ENCODE data around the gene R3HDM1. TPM values are rescaled to one million over a fixed set of nuclear protein-coding genes. Genes with fewer than 3 reads are reported as not detected.

Gene R3HDM1
- total RNA-seq, 4 donors from 2014 or later, result 24.0 to 40.4 (median 30.4) TPM

- intact Hi-C loops (cut with DNase I), result no loop called here
- H3K4me3 ChIP-seq (replicated peaks in 1 of 3), result no peak overlapping the region
- no peaks in the 10 kb centered on the region for H3K36me3 ChIP-seq
- DNase-seq, result no peak
- no peaks in the 10 kb centered on the region for H3K9me3 ChIP-seq
- no peak for TF ChIP-seq POLR2A (IDR thresholded peaks at IDR 0.05)
- TF ChIP-seq CTCF (IDR thresholded peaks at IDR 0.05), result no peak
- WGBS, 2 donors, result 83 to 89% methylated on average over 2 of the region's 2 CpGs
- no peaks in the 10 kb centered on the region for H3K4me1 ChIP-seq
- no peak overlapping the region for H3K27ac ChIP-seq
- no peaks in the 10 kb centered on the region for H3K27me3 ChIP-seq
These were observed 54.3 kb downstream of the R3HDM1 start for GRCh38 chr2:135585586-135585985.

GRCh38 chr2:135586148-135586547, 54.9 kb downstream of the R3HDM1 start:
- no peaks in the 10 kb centered on the region for H3K27me3 ChIP-seq
- intact Hi-C loops (cut with DNase I), result no loop called here
- no peaks in the 10 kb centered on the region for H3K9me3 ChIP-seq
- H3K36me3 ChIP-seq, result no peaks in the 10 kb centered on the region
- DNase-seq, result no peak
- no peak for TF ChIP-seq POLR2A (IDR thresholded peaks at IDR 0.05)
- TF ChIP-seq CTCF (IDR thresholded peaks at IDR 0.05), result no peak
- no peak overlapping the region for H3K27ac ChIP-seq
- no peaks in the 10 kb centered on the region for H3K4me1 ChIP-seq
- no peak overlapping the region for H3K4me3 ChIP-seq (replicated peaks in 1 of 3)
- WGBS, 2 donors, result 67 to 94% methylated on average over 1 of the region's 1 CpG

GRCh38 chr2:135587958-135588357, 56.7 kb downstream of the R3HDM1 start:
- H3K4me1 ChIP-seq, result no peaks in the 10 kb centered on the region
- intact Hi-C loops (cut with DNase I), result no loop called here
- no peak overlapping the region for H3K27ac ChIP-seq
- 94 to 98% methylated on average over 1 of the region's 1 CpG for WGBS, 2 donors
- no peaks in the 10 kb centered on the region for H3K36me3 ChIP-seq
- no peaks in the 10 kb centered on the region for H3K9me3 ChIP-seq
- H3K27me3 ChIP-seq, result no peaks in the 10 kb centered on the region
- TF ChIP-seq CTCF (IDR thresholded peaks at IDR 0.05) (no peak), POLR2A (IDR thresholded peaks at IDR 0.05) (no peak)
- DNase-seq, result no peak
- no peak overlapping the region for H3K4me3 ChIP-seq (replicated peaks in 1 of 3)

GRCh38 chr2:135590619-135591260, 59.5 kb downstream of the R3HDM1 start:
- no peaks in the 10 kb centered on the region for H3K4me1 ChIP-seq
- H3K36me3 ChIP-seq, result no peaks in the 10 kb centered on the region
- H3K9me3 ChIP-seq, result no peaks in the 10 kb centered on the region
- no peak overlapping the region for H3K27ac ChIP-seq
- DNase-seq, result no peak
- WGBS, 2 donors, result 81 to 87% methylated on average over 2 of the region's 2 CpGs
- intact Hi-C loops (cut with DNase I), result no loop called here
- H3K4me3 ChIP-seq (replicated peaks in 1 of 3), result no peak overlapping the region
- H3K27me3 ChIP-seq, result no peaks in the 10 kb centered on the region
- no peak for TF ChIP-seq POLR2A (IDR thresholded peaks at IDR 0.05)
- TF ChIP-seq CTCF (IDR thresholded peaks at IDR 0.05), result no peak

- H3K4me1 ChIP-seq, result peaks cover 9 to 12% of the 10 kb centered on the region in 2 donors
- no peaks in the 10 kb centered on the region for H3K36me3 ChIP-seq
- intact Hi-C loops (cut with DNase I), result no loop called here
- WGBS, 2 donors, result 93% methylated on average over 2 of the region's 2 CpGs
- H3K4me3 ChIP-seq (replicated peaks in 1 of 3), result no peak overlapping the region
- TF ChIP-seq CTCF (IDR thresholded peaks at IDR 0.05), result no peak
- no peak for TF ChIP-seq POLR2A (IDR thresholded peaks at IDR 0.05)
- DNase-seq, result no peak
- H3K27me3 ChIP-seq, result no peaks in the 10 kb centered on the region
- H3K27ac ChIP-seq, result no peak overlapping the region
- H3K9me3 ChIP-seq, result no peaks in the 10 kb centered on the region
These were observed 69.6 kb downstream of the R3HDM1 start for GRCh38 chr2:135600915-135601314.

Measured in thyroid gland (tissue), 4 donors.